GM12864 (cell line): ENCODE data around the gene NPIPA7.
"Not testable (repeated sequence)": the region's sequence is repeated elsewhere in the genome, so short reads cannot be mapped to it uniquely, and the experiment has no call there.

Experiments used
- DNase-seq: peaks from one replicate; pipeline ENCODE4 v3.0.0-alpha.2; 2011; ENCODE audit warnings: low read depth
- H3K4me3 ChIP-seq: 2 replicates; pipeline ENCODE4 v1.5.1; 2011; ENCODE audit warnings: mild to moderate bottlenecking, low read depth, low read length, control low read depth

NPIPA7 gene

GRCh38 chr16:16378840-16379239, at the start of gene NPIPA7:
Gene NPIPA7 (plus strand): TSS chr16:16379140. CDS start chr16:16379245, 105 bp downstream.
- DNase-seq, H3K4me3 ChIP-seq: not testable (repeated sequence)

- H3K4me3 ChIP-seq, DNase-seq: not testable (repeated sequence)
Observed at GRCh38 chr16:16331466-16331865, 47.5 kb upstream of the NPIPA7 start.

- H3K4me3 ChIP-seq, DNase-seq: not testable (repeated sequence)
Observed at GRCh38 chr16:16357556-16357955, 21.4 kb upstream of the NPIPA7 start.

- not testable (repeated sequence) for DNase-seq, H3K4me3 ChIP-seq
Observed at GRCh38 chr16:16358539-16359240, 20.2 kb upstream of the NPIPA7 start.

- DNase-seq, H3K4me3 ChIP-seq: not testable (repeated sequence)
Observed at GRCh38 chr16:16363595-16363994, 15.3 kb upstream of the NPIPA7 start.

- not testable (repeated sequence) for H3K4me3 ChIP-seq
Observed at GRCh38 chr16:16364100-16364499, 14.8 kb upstream of the NPIPA7 start.

GRCh38 chr16:16364701-16365100, 14.2 kb upstream of the NPIPA7 start:
- not testable (repeated sequence) for H3K4me3 ChIP-seq, DNase-seq

More at GRCh38 chr16:16364100-16364499, 14.8 kb upstream of the NPIPA7 start:
- not testable (repeated sequence) for DNase-seq

GRCh38 chr16:16365319-16365718, 13.6 kb upstream of the NPIPA7 start:
- H3K4me3 ChIP-seq, DNase-seq: not testable (repeated sequence)

- not testable (repeated sequence) for DNase-seq, H3K4me3 ChIP-seq
Observed at GRCh38 chr16:16365851-16366250, 13.1 kb upstream of the NPIPA7 start.

GRCh38 chr16:16366552-16367284, 12.2 kb upstream of the NPIPA7 start:
- H3K4me3 ChIP-seq, DNase-seq: not testable (repeated sequence)

GRCh38 chr16:16367285-16367628, 11.7 kb upstream of the NPIPA7 start:
- not testable (repeated sequence) for H3K4me3 ChIP-seq, DNase-seq

- not testable (repeated sequence) for DNase-seq, H3K4me3 ChIP-seq
Observed at GRCh38 chr16:16369081-16369856, 9.7 kb upstream of the NPIPA7 start.

- not testable (repeated sequence) for DNase-seq, H3K4me3 ChIP-seq
Observed at GRCh38 chr16:16371136-16371735, 7.7 kb upstream of the NPIPA7 start.

GRCh38 chr16:16374192-16374591, 4.7 kb upstream of the NPIPA7 start:
- not testable (repeated sequence) for H3K4me3 ChIP-seq, DNase-seq

GRCh38 chr16:16399685-16400084, 20.7 kb downstream of the NPIPA7 start:
- H3K4me3 ChIP-seq, DNase-seq: not testable (repeated sequence)

- H3K4me3 ChIP-seq, DNase-seq: not testable (repeated sequence)
Observed at GRCh38 chr16:16402333-16402732, 23.4 kb downstream of the NPIPA7 start.

GRCh38 chr16:16404283-16404682, 25.3 kb downstream of the NPIPA7 start:
- not testable (repeated sequence) for DNase-seq, H3K4me3 ChIP-seq

GRCh38 chr16:16405421-16405820, 26.5 kb downstream of the NPIPA7 start:
- not testable (repeated sequence) for DNase-seq, H3K4me3 ChIP-seq

GRCh38 chr16:16408430-16408829, 29.5 kb downstream of the NPIPA7 start:
- H3K4me3 ChIP-seq: not testable (repeated sequence)

More at GRCh38 chr16:16408430-16408829, 29.5 kb downstream of the NPIPA7 start:
- not testable (repeated sequence) for DNase-seq
